K562 (cell line): ENCODE measurements around the gene HSD11B2. TPM values are rescaled to one million over a fixed set of nuclear protein-coding genes. Genes with fewer than 3 reads are reported as not detected.
A peak's percentile ranks its signal among the peaks of the same experiment; 100 is the strongest.

Experiments used
- ATAC-seq: fragments of 200-7000 bp; cut with Tn5 transposase; 3 replicates; pipeline ENCODE4 v1.9.1; 2020; ENCODE audit warnings: moderate library complexity
- BruUV-seq: library from RNA; stranded (reverse); fragments of 400-500 nt; replicated peaks from 2 replicates; lab custom pipeline; 2021; lab: Mats Ljungman, UMichigan
- CTCF ChIA-PET: fragments of 300-600 bp; formaldehyde crosslinking; extraction: SDS; loops from one replicate; lab custom pipeline; 2021; ENCODE audit warnings: low intra/inter-chr PET ratio; lab: Yijun Ruan, JAX
- POLR2A ChIA-PET: fragments of 300-600, 350-650 bp; sonication (Branson Sonifier 250); formaldehyde crosslinking; extraction: SDS; loops from one replicate; lab custom pipeline; 2021; ENCODE audit warnings: antibody characterized with exemption, inconsistent platforms; lab: Yijun Ruan, JAX
- DNase-seq, 4 experiments: peaks; one replicate each; pipeline versions ENCODE4 v3.0.0 to v3.0.0-alpha.2; 2011 to 2018; ENCODE audit warnings: low spot score in 3 of 4, mixed read lengths in 3 of 4; ENCODE audit errors: extremely low read depth in 1 of 4
- FAIRE-seq: peaks from 2 replicates; lab custom pipeline; 2011; peaks lifted over from hg19 to GRCh38; lab: Jason Lieb, UNC
- H2AFZ ChIP-seq: 2 replicates; pipeline ENCODE4 v1.6.0; 2011; ENCODE audit warnings: low read depth, low read length, control low read depth, inconsistent platforms
- H3K27ac ChIP-seq: fragments of 200-600 bp; 3 replicates; pipeline ENCODE4 v1.8.0; 2011; ENCODE audit warnings: low read depth, mild to moderate bottlenecking, control low read depth, inconsistent platforms, low read length, moderate library complexity, mixed read lengths; ENCODE audit errors: extremely low read depth
- H3K27me3 ChIP-seq, 2 experiments: fragments of 300-600 bp in 1 of 2; 2 replicates in 1 of 2; 3 replicates in 1 of 2; pipeline versions ENCODE4 v1.6.0 to v1.8.0; 2011; ENCODE audit warnings: inconsistent platforms in 2 of 2, low read length in 2 of 2, mild to moderate bottlenecking in 1 of 2, mixed read lengths in 1 of 2, moderate library complexity in 1 of 2; ENCODE audit not compliant: control insufficient read depth in 2 of 2, insufficient read depth in 2 of 2
- H3K36me3 ChIP-seq: fragments of 300-600 bp; 3 replicates; pipeline ENCODE4 v1.8.0; 2011; ENCODE audit warnings: mild to moderate bottlenecking, low read length, inconsistent platforms; ENCODE audit not compliant: control insufficient read depth, insufficient read depth
- H3K4me1 ChIP-seq, 2 experiments: fragments of 200-600 bp in 1 of 2; replicated peaks in 1 of 2; 2 replicates in 1 of 2; 3 replicates in 1 of 2; pipeline versions ENCODE4 v1.5.1 to v1.8.0; 2011; ENCODE audit warnings: inconsistent platforms in 2 of 2, low read length in 2 of 2, mild to moderate bottlenecking in 1 of 2, mixed read lengths in 1 of 2, moderate library complexity in 1 of 2; ENCODE audit not compliant: control insufficient read depth in 2 of 2, insufficient read depth in 2 of 2
- H3K4me2 ChIP-seq: 2 replicates; pipeline ENCODE4 v1.6.1; 2011; ENCODE audit warnings: low read length, control low read depth, inconsistent platforms, mixed read lengths; ENCODE audit not compliant: insufficient read depth
- H3K4me3 ChIP-seq: fragments of 200-600 bp; sonication (generic), shearing (Covaris generic); 2 replicates; pipeline ENCODE4 v1.5.1; 2016; ENCODE audit warnings: control low read depth, inconsistent platforms
- H3K79me2 ChIP-seq: fragments of 200-600 bp; 3 replicates; pipeline ENCODE4 v1.8.0; 2011; ENCODE audit warnings: low read length, inconsistent platforms; ENCODE audit not compliant: control insufficient read depth, insufficient read depth
- H3K9ac ChIP-seq, 2 experiments: 2 replicates each; pipeline versions ENCODE4 v1.6.0 to v1.6.1; 2011; ENCODE audit warnings: low read depth in 2 of 2, low read length in 2 of 2, control low read depth in 1 of 2, inconsistent platforms in 1 of 2, mild to moderate bottlenecking in 1 of 2, mixed read lengths in 1 of 2; ENCODE audit not compliant: insufficient read depth in 1 of 2
- H3K9me1 ChIP-seq: one replicate; pipeline ENCODE4 v1.6.0; 2011; ENCODE audit warnings: inconsistent platforms, mild to moderate bottlenecking, low read length, moderate library complexity; ENCODE audit not compliant: control insufficient read depth, insufficient read depth
- H3K9me3 ChIP-seq: replicated peaks from 2 replicates; pipeline ENCODE4 v1.5.1; 2011; ENCODE audit warnings: low read depth, low read length, inconsistent platforms; ENCODE audit not compliant: control insufficient read depth, insufficient read depth
- H4K20me1 ChIP-seq: replicated peaks from 2 replicates; pipeline ENCODE4 v1.6.1; 2011; ENCODE audit warnings: low read length, inconsistent platforms, mixed read lengths; ENCODE audit not compliant: control insufficient read depth, insufficient read depth
- BHLHE40 ChIP-seq: IDR thresholded peaks from 2 replicates; pipeline ENCODE4 v1.6.1; 2011; ENCODE audit warnings: low read length, improper control_type of control experiment
- CBX2 ChIP-seq: fragments of 200-600 bp; sonication (generic); IDR thresholded peaks from one replicate; pipeline ENCODE4 v1.6.1; 2012; ENCODE audit warnings: mild to moderate bottlenecking, low read length, inconsistent platforms; ENCODE audit not compliant: insufficient read depth, poor library complexity, severe bottlenecking
- DDX20 ChIP-seq: fragments of 450-650 bp; IDR thresholded peaks from 2 replicates; pipeline ENCODE4 v1.6.1; 2016; ENCODE audit warnings: missing genetic modification characterization, low read depth, mild to moderate bottlenecking, missing compliant biosample characterization, moderate library complexity
- HIVEP1 ChIP-seq: fragments of 250-450 bp; sonication (Bioruptor Pico); IDR thresholded peaks from 2 replicates; pipeline ENCODE4 v1.4.0; 2020; ENCODE audit warnings: mild to moderate bottlenecking
- MTF1 ChIP-seq: fragments of 250-450 bp; sonication (Bioruptor Pico); IDR thresholded peaks from 2 replicates; pipeline ENCODE4 v1.9.0; 2021; ENCODE audit warnings: moderate library complexity, mild to moderate bottlenecking, inconsistent platforms, borderline replicate concordance
- NCOA4 ChIP-seq: fragments of 450-650 bp; IDR thresholded peaks from 2 replicates; pipeline ENCODE4 v1.6.1; 2018; ENCODE audit warnings: mild to moderate bottlenecking; ENCODE audit not compliant: partially characterized antibody
- NR3C1 ChIP-seq: sonication (generic); formaldehyde crosslinking; IDR thresholded peaks from 2 replicates; pipeline ENCODE4 v1.8.1; 2022; ENCODE audit warnings: missing genetic modification reagents
- PTTG1 ChIP-seq: fragments of 450-650 bp; IDR thresholded peaks from 2 replicates; pipeline ENCODE4 v1.6.1; 2016; ENCODE audit warnings: low read depth, mild to moderate bottlenecking, missing genetic modification characterization, missing compliant biosample characterization
- TARDBP ChIP-seq: fragments of 450-650 bp; IDR thresholded peaks from 2 replicates; pipeline ENCODE4 v1.6.1; 2016
- WGBS: fragments of 100-300 bp; shearing (Covaris generic); methylation state at CpG from one replicate; pipeline ENCODE4 v1.1.6; 2016; ENCODE audit warnings: low coverage, mixed read lengths; ENCODE audit not compliant: insufficient coverage; ENCODE audit errors: missing lambda C conversion rate; 5-methylcytosine and 5-hydroxymethylcytosine counted together
- in situ Hi-C: fragments of 300-500 bp; cut with MboI; formaldehyde crosslinking; loops from 4 replicates; pipeline ENCODE4 v1.15.0; 2018; ENCODE audit warnings: inconsistent platforms, mixed read lengths
- intact Hi-C: fragments of 100-400 bp; cut with micrococcal nuclease; formaldehyde crosslinking; loops from 2 replicates; pipeline ENCODE4 v1.14.2; 2022
- polyA plus RNA-seq, 8 experiments: library from polyadenylated mRNA; depleted of rRNA in 4 of 8; stranded (reverse) in 5 of 8; unstranded in 3 of 8; fragments of >200 nt; fragmentation: Nextera tagmentation in 2 of 8; fragmentation: Illumina TruSeq in 1 of 8; extraction: Ambion mirVana in 2 of 8; extraction: Trizol in 1 of 8; gene quantifications; 2 replicates each; pipeline versions ENCODE4 v1.2.1 to v1.2.3, GENCODE V29; 2011 to 2014; ENCODE audit warnings: inconsistent platforms in 1 of 8, missing spikeins in 1 of 8
- total RNA-seq, 7 experiments: library from RNA; depleted of rRNA in 6 of 7; stranded (reverse); fragments of >200 nt in 6 of 7; fragmentation: Illumina TruSeq in 2 of 7; extraction: Trizol in 2 of 7; gene quantifications; 2 replicates each; pipeline versions ENCODE4 v1.2.1 to v1.2.3, GENCODE V29; 2011 to 2021; ENCODE audit warnings: low replicate concordance in 1 of 7
- TF ChIP-seq, protein P1 (sequence below): sonication (generic); formaldehyde crosslinking; IDR thresholded peaks from 2 replicates; pipeline ENCODE4 v1.8.1; 2023; ENCODE audit warnings: mild to moderate bottlenecking, missing genetic modification reagents
- TF ChIP-seq, protein P2 (sequence below): sonication (generic); formaldehyde crosslinking; IDR thresholded peaks from 2 replicates; pipeline ENCODE4 v1.8.0; 2022; ENCODE audit warnings: mild to moderate bottlenecking, low read depth, missing genetic modification reagents
- TF ChIP-seq, protein P3 (sequence below): fragments of 250-450 bp; sonication (Bioruptor Pico); IDR thresholded peaks from 2 replicates; pipeline ENCODE4 v1.4.0; 2020; ENCODE audit warnings: mild to moderate bottlenecking, moderate library complexity
- TF ChIP-seq, protein P4 (sequence below), 2 experiments: fragments of 450-650 bp in 1 of 2; IDR thresholded peaks; 2 replicates each; pipeline ENCODE4 v1.6.1; 2011 to 2017; ENCODE audit warnings: low read depth in 2 of 2, antibody characterized with exemption in 1 of 2, borderline replicate concordance in 1 of 2, low read length in 1 of 2, mild to moderate bottlenecking in 1 of 2, mixed read lengths in 1 of 2; ENCODE audit not compliant: control insufficient read depth in 1 of 2

HSD11B2 gene
- total and polyA plus RNA-seq, 9 of the 15 experiments (the other 6 are each of a cell fraction or from before 2014, with no cell fraction given) = 0.08 to 2.0 (median 0.79) TPM

DNA sequence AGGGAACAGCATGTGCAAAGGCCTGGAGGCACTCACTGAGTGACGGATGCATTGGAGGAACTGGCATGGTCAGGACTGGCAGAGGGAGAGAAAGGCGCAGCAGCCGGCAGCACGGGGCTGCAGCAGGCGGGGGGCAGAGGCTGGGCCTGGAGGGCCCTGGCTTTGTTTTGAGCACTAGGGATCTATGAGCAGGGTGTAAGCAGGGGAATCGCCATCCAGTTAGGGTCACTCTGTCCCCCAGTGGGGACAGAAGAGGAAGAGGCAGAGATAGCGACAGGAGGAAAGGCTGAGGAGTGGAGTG, 14.2 kb downstream of the HSD11B2 start:
- in situ Hi-C loops = no loop called here
- FAIRE-seq (no peak), DNase-seq (no peak), ATAC-seq (no peak)
- Histone ChIP-seq H3K27me3 (no peaks in the 10 kb centered on the region), H3K4me3 (no peak overlapping the region), H3K27ac (no peak overlapping the region), H2AFZ (no peak overlapping the region), H3K36me3 (peaks cover 59% of the 10 kb centered on the region; the same call in 2 of the 3 replicates), H3K9ac (peak overlapping the region in 1 of 2 experiments; percentile 40; a peak in 1 of 4 replicates), H4K20me1 (peaks cover 20% of the 10 kb centered on the region), H3K79me2 (no peaks in the 10 kb centered on the region), H3K9me1 (no peaks in the 10 kb centered on the region), H3K4me1 (peaks cover 0 to 37% of the 10 kb centered on the region in 2 experiments; a peak in 2 of 5 replicates), H3K4me2 (no peak overlapping the region), H3K9me3 (no peaks in the 10 kb centered on the region)
- TF ChIP-seq, protein P1, sequence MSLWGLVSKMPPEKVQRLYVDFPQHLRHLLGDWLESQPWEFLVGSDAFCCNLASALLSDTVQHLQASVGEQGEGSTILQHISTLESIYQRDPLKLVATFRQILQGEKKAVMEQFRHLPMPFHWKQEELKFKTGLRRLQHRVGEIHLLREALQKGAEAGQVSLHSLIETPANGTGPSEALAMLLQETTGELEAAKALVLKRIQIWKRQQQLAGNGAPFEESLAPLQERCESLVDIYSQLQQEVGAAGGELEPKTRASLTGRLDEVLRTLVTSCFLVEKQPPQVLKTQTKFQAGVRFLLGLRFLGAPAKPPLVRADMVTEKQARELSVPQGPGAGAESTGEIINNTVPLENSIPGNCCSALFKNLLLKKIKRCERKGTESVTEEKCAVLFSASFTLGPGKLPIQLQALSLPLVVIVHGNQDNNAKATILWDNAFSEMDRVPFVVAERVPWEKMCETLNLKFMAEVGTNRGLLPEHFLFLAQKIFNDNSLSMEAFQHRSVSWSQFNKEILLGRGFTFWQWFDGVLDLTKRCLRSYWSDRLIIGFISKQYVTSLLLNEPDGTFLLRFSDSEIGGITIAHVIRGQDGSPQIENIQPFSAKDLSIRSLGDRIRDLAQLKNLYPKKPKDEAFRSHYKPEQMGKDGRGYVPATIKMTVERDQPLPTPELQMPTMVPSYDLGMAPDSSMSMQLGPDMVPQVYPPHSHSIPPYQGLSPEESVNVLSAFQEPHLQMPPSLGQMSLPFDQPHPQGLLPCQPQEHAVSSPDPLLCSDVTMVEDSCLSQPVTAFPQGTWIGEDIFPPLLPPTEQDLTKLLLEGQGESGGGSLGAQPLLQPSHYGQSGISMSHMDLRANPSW (CRISPR knock-in tag) = no peak
- TF ChIP-seq, protein P2, sequence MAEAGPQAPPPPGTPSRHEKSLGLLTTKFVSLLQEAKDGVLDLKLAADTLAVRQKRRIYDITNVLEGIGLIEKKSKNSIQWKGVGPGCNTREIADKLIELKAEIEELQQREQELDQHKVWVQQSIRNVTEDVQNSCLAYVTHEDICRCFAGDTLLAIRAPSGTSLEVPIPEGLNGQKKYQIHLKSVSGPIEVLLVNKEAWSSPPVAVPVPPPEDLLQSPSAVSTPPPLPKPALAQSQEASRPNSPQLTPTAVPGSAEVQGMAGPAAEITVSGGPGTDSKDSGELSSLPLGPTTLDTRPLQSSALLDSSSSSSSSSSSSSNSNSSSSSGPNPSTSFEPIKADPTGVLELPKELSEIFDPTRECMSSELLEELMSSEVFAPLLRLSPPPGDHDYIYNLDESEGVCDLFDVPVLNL (CRISPR knock-in tag) = no peak
- TF ChIP-seq TARDBP (no peak), NR3C1 (CRISPR knock-in tag) (no peak), DDX20 (tag) (no peak), CBX2 (no peak), HIVEP1 (CRISPR knock-in tag) (no peak), MTF1 (no peak), NCOA4 (no peak), PTTG1 (tag) (no peak), BHLHE40 (no peak)
- TF ChIP-seq, protein P3, sequence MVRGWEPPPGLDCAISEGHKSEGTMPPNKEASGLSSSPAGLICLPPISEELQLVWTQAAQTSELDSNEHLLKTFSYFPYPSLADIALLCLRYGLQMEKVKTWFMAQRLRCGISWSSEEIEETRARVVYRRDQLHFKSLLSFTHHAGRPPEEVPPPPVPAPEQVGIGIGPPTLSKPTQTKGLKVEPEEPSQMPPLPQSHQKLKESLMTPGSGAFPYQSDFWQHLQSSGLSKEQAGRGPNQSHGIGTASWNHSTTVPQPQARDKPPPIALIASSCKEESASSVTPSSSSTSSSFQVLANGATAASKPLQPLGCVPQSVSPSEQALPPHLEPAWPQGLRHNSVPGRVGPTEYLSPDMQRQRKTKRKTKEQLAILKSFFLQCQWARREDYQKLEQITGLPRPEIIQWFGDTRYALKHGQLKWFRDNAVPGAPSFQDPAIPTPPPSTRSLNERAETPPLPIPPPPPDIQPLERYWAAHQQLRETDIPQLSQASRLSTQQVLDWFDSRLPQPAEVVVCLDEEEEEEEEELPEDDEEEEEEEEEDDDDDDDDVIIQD (CRISPR knock-in tag) = no peak
- TF ChIP-seq, protein P4, sequence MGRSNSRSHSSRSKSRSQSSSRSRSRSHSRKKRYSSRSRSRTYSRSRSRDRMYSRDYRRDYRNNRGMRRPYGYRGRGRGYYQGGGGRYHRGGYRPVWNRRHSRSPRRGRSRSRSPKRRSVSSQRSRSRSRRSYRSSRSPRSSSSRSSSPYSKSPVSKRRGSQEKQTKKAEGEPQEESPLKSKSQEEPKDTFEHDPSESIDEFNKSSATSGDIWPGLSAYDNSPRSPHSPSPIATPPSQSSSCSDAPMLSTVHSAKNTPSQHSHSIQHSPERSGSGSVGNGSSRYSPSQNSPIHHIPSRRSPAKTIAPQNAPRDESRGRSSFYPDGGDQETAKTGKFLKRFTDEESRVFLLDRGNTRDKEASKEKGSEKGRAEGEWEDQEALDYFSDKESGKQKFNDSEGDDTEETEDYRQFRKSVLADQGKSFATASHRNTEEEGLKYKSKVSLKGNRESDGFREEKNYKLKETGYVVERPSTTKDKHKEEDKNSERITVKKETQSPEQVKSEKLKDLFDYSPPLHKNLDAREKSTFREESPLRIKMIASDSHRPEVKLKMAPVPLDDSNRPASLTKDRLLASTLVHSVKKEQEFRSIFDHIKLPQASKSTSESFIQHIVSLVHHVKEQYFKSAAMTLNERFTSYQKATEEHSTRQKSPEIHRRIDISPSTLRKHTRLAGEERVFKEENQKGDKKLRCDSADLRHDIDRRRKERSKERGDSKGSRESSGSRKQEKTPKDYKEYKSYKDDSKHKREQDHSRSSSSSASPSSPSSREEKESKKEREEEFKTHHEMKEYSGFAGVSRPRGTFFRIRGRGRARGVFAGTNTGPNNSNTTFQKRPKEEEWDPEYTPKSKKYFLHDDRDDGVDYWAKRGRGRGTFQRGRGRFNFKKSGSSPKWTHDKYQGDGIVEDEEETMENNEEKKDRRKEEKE (IDR thresholded peaks at IDR 0.05; ENCODE audit: borderline replicate concordance in 1 of 2, control insufficient read depth in 1 of 2, low read depth in 2 of 2, low read length in 1 of 2) = no peak
- CTCF ChIA-PET = no interaction called here
- intact Hi-C loops = no loop called here
- POLR2A ChIA-PET = interaction anchor here (0.6 to 1.1 kb wide), 4 partner anchors 11 to 750 kb away, joined by 3 to 4 read pairs (median 3); partner anchors contain the start of gene CES3
- no TSS peak for BruUV-seq
- WGBS = 87% methylated on average over 5 of the region's 7 CpGs
